Renal cortex interstitium (tissue), 11 donors: ENCODE results near the gene KCNIP3. TPM values are rescaled to one million over a fixed set of nuclear protein-coding genes. Genes with fewer than 3 reads are reported as not detected.
"Not testable (repeated sequence)": the region's sequence is repeated elsewhere in the genome, so short reads cannot be mapped to it uniquely, and the experiment has no call there.

Source experiments
- DNase-seq, 11 donors: peaks; one replicate each; pipeline ENCODE4 v3.0.0-alpha.2; 2013; ENCODE audit warnings: low read depth in 9 of 11, low spot score in 4 of 11; ENCODE audit errors: extremely low read depth in 1 of 11
- polyA plus RNA-seq, 3 donors: library from polyadenylated mRNA; unstranded; fragments of 120-200 nt; gene quantifications; one replicate each; pipeline ENCODE4 v1.2.1, GENCODE V29; 2013; ENCODE audit not compliant: insufficient read length in 3 of 3

KCNIP3 gene
- polyA plus RNA-seq, 3 donors: 12.4 to 22.4 (median 16.5) TPM

DNA sequence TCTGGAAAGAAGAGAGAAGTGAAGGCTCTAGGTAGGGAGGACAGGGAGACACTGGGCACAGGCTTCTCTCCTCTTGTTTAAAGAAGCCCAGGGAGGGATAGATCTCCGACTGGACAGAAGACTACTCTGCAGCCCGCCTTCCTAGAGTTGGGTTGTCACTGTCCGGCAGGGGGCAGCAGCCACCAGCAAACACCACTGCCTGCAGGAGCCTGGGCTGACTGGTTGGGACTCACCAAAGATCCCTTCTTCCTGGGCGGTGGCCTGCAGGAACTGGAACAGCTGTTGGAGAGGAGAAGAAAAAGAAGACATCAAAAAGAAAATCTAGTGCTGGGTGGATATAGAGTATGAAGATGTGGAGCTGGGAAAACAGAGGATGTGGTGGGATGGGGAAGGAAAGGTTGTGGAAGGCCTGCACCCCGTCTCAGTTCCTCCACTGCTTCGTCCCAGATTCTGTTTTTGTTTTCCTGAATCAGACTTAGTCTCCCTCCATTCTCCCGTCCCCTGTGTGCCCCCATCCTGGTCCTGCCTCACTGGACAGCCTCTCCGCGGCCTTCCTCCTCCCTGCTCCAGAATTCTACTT lies 117.0 kb downstream of the KCNIP3 start:
- peak in 7 of 11 donors; percentile 45 to 62 (median 58) for DNase-seq

DNA sequence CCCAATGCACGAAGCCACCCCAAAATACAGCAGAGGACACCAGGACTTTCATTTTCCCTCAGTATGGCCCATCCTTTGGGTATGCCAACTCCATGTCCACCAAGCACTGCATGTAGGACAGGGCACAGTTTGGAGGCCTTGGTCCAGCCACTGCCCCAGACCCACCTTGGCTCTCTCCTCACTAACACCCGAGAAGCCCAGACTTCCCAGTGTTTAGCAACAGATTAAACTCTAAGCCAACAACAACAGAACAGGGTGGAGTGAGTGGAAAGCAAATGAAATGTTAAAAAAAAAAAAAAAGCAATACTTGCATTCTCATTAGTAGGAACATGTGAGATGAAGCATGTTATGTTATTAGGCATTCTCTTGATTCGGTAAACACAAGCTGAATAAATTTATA lies 118.0 kb downstream of the KCNIP3 start:
- not testable (repeated sequence) for DNase-seq

- not testable (repeated sequence) for DNase-seq
Measured at GRCh38 chr2:95415561-95415960, 118.4 kb downstream of the KCNIP3 start.

DNA sequence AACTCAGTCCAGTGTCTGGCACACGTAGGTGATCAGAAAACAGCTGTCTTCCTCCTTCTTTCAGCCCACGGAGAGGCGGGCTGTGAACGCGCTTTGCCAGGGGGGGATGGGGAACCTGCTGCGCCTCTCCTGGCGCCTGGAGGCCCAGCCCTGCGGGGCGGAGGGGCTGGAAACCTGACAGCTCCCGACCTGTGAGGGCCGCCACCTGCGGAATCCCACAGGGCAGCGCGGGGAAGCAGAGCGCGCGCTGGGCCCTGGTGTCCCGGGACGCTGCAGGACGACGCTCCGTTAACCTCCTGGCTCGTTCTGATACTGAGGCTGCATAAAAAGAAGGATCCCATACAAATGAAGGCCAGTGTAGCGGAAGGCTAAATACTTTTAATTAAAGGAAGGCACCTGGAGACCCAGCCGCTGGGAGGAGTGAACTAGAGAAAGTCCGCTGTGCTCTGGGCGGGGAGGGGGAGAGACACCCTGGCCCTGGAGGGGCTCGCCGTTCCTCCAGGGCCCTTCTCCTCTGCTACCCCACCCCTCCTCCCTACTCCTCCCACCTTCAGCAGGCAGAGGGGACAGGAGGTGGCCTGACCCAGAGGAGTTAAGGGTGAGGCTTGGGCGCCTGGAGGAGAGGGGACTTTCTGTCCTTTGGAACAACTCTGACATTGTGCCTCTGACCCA lies 130.2 kb downstream of the KCNIP3 start:
- not testable (repeated sequence) for DNase-seq

DNA sequence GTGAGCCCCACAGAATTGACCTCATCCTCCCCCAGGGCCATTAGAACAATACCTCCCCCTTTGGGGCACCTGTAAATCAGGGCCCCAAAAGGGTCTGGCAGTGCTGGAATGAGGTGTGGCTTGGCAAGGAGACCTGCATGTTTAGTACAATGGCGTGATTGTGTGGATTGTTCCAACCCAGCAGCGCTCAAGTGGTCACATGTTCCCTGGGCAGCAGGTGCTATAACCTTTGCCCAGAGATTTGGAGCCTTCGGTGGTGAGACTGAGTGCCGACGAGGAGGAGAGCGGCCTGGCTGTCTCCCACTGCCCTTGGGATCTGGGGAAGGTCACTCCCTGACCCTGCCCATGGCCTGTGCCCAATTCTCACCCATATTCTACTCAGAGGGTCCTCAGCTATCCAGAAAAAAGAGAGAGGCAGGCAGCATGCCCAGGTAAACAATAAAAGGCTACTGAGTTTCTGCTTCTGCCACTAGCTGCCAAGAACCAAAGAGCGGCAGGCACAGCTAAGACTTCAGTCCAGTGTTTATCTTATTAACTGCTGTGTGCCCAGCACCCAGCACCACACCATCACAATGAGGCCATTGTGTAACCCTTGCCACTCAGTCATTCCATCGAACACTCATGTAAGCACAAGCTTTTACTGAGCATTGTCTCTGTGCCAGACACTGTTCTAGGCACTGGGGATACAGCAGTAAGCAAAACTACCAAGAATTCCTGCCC lies 132.8 kb downstream of the KCNIP3 start:
- not testable (repeated sequence) for DNase-seq

DNA sequence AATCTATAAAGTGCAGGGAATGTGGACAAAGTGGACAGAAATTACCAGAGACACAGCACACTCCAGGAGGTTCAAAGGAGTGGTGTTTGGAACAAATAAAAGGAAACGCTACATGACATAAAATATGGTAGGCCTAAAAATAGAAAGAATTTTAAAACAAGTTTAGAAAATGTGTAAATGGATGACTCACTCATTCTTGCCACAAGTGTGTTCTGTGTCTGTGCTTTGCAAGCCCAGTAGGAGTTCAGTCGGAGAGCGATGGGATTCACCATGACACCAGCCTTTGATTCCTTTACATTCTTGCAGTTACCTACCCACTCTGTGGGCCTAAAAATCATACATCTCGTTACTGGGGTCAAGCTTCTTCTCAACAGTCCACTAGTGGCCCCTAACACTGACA lies 136.2 kb downstream of the KCNIP3 start:
- DNase-seq: not testable (repeated sequence)

DNA sequence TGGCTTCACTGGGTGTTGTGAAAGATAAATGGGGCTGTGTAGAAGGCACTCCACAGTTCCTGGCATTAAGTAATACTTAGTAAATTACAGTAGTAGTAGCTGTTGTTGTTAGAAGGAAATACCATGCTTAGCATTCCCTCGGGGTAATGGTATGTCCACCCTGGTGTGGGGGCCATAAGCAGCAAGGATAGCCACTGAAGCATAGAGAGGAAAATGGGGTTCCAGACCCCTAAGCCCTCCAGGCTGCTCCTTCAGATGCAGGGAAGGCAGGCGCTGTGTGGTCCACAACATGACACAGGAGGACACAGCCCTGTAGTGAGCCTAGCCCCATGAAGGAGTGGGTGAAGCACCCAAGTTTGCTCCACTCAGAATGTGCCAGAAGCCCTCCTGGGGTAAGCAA lies 136.8 kb downstream of the KCNIP3 start:
- DNase-seq: not testable (repeated sequence)

GRCh38 chr2:95434507-95435076 lies 137.4 kb downstream of the KCNIP3 start:
- not testable (repeated sequence) for DNase-seq

GRCh38 chr2:95435162-95435871 lies 138.2 kb downstream of the KCNIP3 start:
- DNase-seq: not testable (repeated sequence)

Other genes starting within 250 kb of the KCNIP3 start
- gene MRPS5, start 175.5 kb upstream of the KCNIP3 start, polyA plus RNA-seq: 10 to 100 TPM; 72.5 to 91.8 (median 73.3) TPM
- 10 to 100 TPM; 25.0 to 46.7 (median 25.5) TPM for gene ZNF514, start 137.5 kb upstream of the KCNIP3 start, polyA plus RNA-seq
- 1 to 10 TPM; 8.6 to 8.7 (median 8.6) TPM for gene ZNF2, start 131.5 kb upstream of the KCNIP3 start, polyA plus RNA-seq
- 1 to 10 TPM; 4.3 to 6.6 (median 4.5) TPM for gene ZNF892, start 89.8 kb upstream of the KCNIP3 start, polyA plus RNA-seq
- 10 to 100 TPM; 26.4 to 42.8 (median 28.8) TPM for gene PROM2, start 22.9 kb upstream of the KCNIP3 start, polyA plus RNA-seq
- gene FAHD2A, start 105.4 kb downstream of the KCNIP3 start, polyA plus RNA-seq: 10 to 100 TPM; 33.6 to 53.8 (median 43.0) TPM
- gene TRIM43B, start 187.4 kb downstream of the KCNIP3 start, polyA plus RNA-seq: under 1 TPM in 1 of 3 donors, not detected in 2; 0.32 TPM